ENCODE measurements around the gene TBX19. TPM values are rescaled to one million over a fixed set of nuclear protein-coding genes. Genes with fewer than 3 reads are reported as not detected.

TBX19 gene
- total and polyA plus RNA-seq, 2 of the 4 experiments (the other 2 are of a cell fraction) = 0.18 to 0.89 TPM

DNA sequence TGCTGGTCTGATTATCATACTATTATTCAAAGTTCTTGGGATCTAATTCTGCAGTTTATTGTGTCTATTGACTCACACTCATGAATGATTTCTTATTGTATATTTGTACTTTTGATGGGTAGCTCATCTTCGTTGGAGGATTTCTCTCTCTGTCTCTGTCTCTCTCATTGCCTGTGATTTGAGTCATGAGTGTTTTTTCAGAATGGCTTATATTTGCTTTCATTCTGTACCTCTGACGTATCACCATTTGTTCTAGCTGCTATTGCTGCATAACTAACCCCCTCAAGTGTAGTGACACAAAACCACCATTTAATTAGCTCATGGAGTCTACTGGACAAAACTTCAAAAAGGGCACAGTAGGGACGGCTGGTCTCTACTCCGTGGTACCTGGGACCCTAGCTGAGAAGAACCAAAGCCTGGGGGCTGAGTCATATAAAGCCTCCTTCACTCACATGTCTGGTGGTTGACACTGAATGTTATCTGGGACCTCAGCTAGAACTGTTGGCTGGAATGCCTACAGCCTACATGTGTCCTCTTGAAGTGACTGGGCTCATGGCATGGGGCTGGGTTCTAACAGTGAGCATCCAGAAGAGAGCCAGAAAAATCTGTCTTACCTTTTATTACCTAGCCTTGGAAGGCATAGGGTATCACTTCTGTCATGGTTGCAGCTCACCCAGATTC lies 44.2 kb downstream of the TBX19 start:
- H2BK15ac ChIP-seq (ENCODE audit: low read depth, low read length) = no peak overlapping the region
- H3K27ac ChIP-seq (ENCODE audit: insufficient read depth, low read length) = no peak overlapping the region
- BruUV-seq (replicated peaks) = no TSS peak
- H3K36me3 ChIP-seq (ENCODE audit: control insufficient read depth, insufficient read depth, low read length) = no peaks in the 10 kb centered on the region
- no peak for DNase-seq
- no peak overlapping the region for H3K18ac ChIP-seq (ENCODE audit: low read depth, low read length)
- H4K5ac ChIP-seq (ENCODE audit: low read depth, low read length) = no peak overlapping the region
- H2AK9ac ChIP-seq (replicated peaks; ENCODE audit: low read depth, low read length, poor library complexity) = no peak overlapping the region
- ChIA-PET CTCF (no interaction called here), POLR2A (ENCODE audit: unreplicated experiment) (no interaction called here)
- ATAC-seq (ENCODE audit: low read depth) = no peak
- H3K23ac ChIP-seq (ENCODE audit: low read depth, low read length) = no peak overlapping the region
- dilution Hi-C loops (cut with HindIII; ENCODE audit: low sequenced_read_pairs, unreplicated experiment) (no loop called here), intact Hi-C loops (cut with micrococcal nuclease) (loop anchor here (5.0 kb wide), 1 partner anchor 98 kb away; the partner anchor contains the start of gene SFT2D2), in situ Hi-C loops (cut with MboI; ENCODE audit: low sequenced_read_pairs) (loop anchor here (25.0 kb wide), 1 partner anchor 1037 kb away; the partner anchor contains the start of genes BLZF1 and NME7)
- no peak overlapping the region for H3K4ac ChIP-seq (ENCODE audit: low read depth, low read length)
- no peak overlapping the region for H3K14ac ChIP-seq (replicated peaks; ENCODE audit: low read depth, low read length)
- no peak overlapping the region for H3K56ac ChIP-seq (ENCODE audit: extremely low read depth, insufficient read depth, low read length)
- WGBS, 2 experiments (ENCODE audit: extremely low coverage in 2 of 2, insufficient read length in 1 of 2) = no CpG with 5 or more reads among the region's 4 CpGs
- H4K8ac ChIP-seq (ENCODE audit: low read depth in 2 of 2, low read length in 2 of 2) = no peak overlapping the region
- H2AK5ac ChIP-seq (ENCODE audit: low read depth, low read length) = no peak overlapping the region
- TF ChIP-seq FOS (IDR thresholded peaks at IDR 0.05; ENCODE audit: low read depth, low read length) (no peak), SMC3 (IDR thresholded peaks at IDR 0.05; ENCODE audit: low read depth, low read length) (no peak), BHLHE40 (IDR thresholded peaks at IDR 0.05; ENCODE audit: low read depth, low read length) (no peak), CHD1 (IDR thresholded peaks at IDR 0.05; ENCODE audit: low read depth, low read length) (no peak), MXI1 (IDR thresholded peaks at IDR 0.05; ENCODE audit: borderline replicate concordance, low read depth, low read length) (no peak), RCOR1 (IDR thresholded peaks at IDR 0.05; ENCODE audit: insufficient replicate concordance, low read length) (no peak), RAD21 (IDR thresholded peaks at IDR 0.05; ENCODE audit: low read length) (no peak), USF2 (IDR thresholded peaks at IDR 0.05; ENCODE audit: low read depth, low read length) (no peak), MAZ (IDR thresholded peaks at IDR 0.05; ENCODE audit: borderline replicate concordance, low read depth, low read length) (no peak), POLR2A (IDR thresholded peaks at IDR 0.05; ENCODE audit: low read depth, low read length) (no peak), RFX5 (IDR thresholded peaks at IDR 0.05; ENCODE audit: low read depth, low read length) (no peak), NFE2L2 (IDR thresholded peaks at IDR 0.05; ENCODE audit: low read depth, low read length) (no peak)
- no peak overlapping the region for H3K4me2 ChIP-seq (ENCODE audit: low read depth, low read length)
- no peaks in the 10 kb centered on the region for H3K79me1 ChIP-seq (ENCODE audit: low read depth in 1 of 2, low read length in 2 of 2)
- H3K9me1 ChIP-seq (ENCODE audit: insufficient read depth, low read length) = no peaks in the 10 kb centered on the region
- no peak overlapping the region for H2BK120ac ChIP-seq (ENCODE audit: low read depth, low read length)
- H2BK20ac ChIP-seq (ENCODE audit: low read depth, low read length) = no peak overlapping the region
- H2BK5ac ChIP-seq (ENCODE audit: low read depth, low read length, poor library complexity, severe bottlenecking) = no peak overlapping the region
- no peak overlapping the region for H2AFZ ChIP-seq (replicated peaks; ENCODE audit: low read length, poor library complexity)
- H3K4me3 ChIP-seq (ENCODE audit: insufficient read depth, low read depth, low read length) = no peak overlapping the region
- H3K9me3 ChIP-seq (ENCODE audit: control insufficient read depth, insufficient read depth, low read length) = no peaks in the 10 kb centered on the region
- no peak overlapping the region for H3K9ac ChIP-seq (ENCODE audit: low read depth, low read length)
- no peaks in the 10 kb centered on the region for H4K20me1 ChIP-seq (ENCODE audit: insufficient read depth, low read length)
- H3K27me3 ChIP-seq (ENCODE audit: control insufficient read depth, insufficient read depth, low read length) = no peaks in the 10 kb centered on the region
- H3K4me1 ChIP-seq (ENCODE audit: control insufficient read depth, insufficient read depth, low read length) = 0 out of 2 replicates have a peak, but pooled peaks cover 2% of the 10 kb centered on the region
- H4K91ac ChIP-seq (ENCODE audit: insufficient read depth, low read depth, low read length) = no peak overlapping the region
